ENCODE measurements around the gene SPDYE3.
"Not testable (repeated sequence)": the region's sequence is repeated elsewhere in the genome, so short reads cannot be mapped to it uniquely, and the experiment has no call there.

SPDYE3 gene

DNA sequence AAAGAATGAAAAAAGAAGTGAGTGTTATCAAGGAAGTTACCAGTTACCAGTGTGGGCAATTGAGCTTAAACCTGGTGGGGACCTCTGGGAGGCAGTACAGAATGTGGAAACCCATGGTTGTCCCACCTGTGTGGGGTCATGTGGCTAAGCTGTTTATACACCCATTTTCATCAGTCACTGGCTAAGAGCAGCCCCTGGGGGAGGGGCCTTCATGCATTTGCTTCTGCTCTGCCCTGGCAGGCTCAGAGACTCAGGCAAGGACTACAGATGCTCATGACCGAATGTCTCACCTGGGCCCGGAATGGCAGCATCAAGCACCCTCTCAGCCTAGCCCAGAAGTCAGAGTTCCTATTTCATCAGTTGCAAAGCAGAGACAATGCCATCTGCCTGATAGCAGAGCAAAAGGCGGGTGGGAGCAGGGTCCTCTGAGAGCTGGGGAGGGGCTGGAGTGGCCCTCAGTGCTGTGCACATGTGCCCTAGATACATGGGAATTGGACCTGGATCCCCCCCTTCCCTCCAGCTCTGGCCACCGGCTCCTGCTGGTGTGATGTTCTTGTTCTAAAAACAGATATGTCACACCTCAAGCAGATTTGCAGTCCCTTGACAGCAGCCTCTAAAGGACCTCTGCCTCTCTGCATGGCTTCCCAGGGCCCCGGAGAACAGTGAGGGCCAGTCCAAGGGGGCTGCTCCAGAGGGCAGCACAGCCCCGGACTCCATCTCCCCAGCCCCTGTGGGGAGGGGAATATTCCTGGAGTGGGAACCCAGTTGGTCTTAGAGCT is 20.1 kb upstream of the SPDYE3 start:
- not testable (repeated sequence) for DNase-seq (ENCODE audit: low read depth)

GRCh38 chr7:100288258-100288657 is 19.2 kb upstream of the SPDYE3 start:
- DNase-seq (ENCODE audit: low read depth): not testable (repeated sequence)

- not testable (repeated sequence) for DNase-seq (ENCODE audit: low read depth)
Measured at GRCh38 chr7:100292162-100292561, 15.3 kb upstream of the SPDYE3 start.

- DNase-seq (ENCODE audit: low read depth): not testable (repeated sequence)
Measured at GRCh38 chr7:100295269-100295668, 12.2 kb upstream of the SPDYE3 start.

GRCh38 chr7:100297852-100298631 is 9.5 kb upstream of the SPDYE3 start:
- not testable (repeated sequence) for DNase-seq (ENCODE audit: low read depth)

GRCh38 chr7:100298632-100298895 is 8.9 kb upstream of the SPDYE3 start:
- DNase-seq (ENCODE audit: low read depth): not testable (repeated sequence)

GRCh38 chr7:100304526-100304925 is 3.0 kb upstream of the SPDYE3 start:
- DNase-seq (ENCODE audit: low read depth): not testable (repeated sequence)

- DNase-seq (ENCODE audit: low read depth): not testable (repeated sequence)
Measured at GRCh38 chr7:100318329-100318728, 10.8 kb downstream of the SPDYE3 start.

DNA sequence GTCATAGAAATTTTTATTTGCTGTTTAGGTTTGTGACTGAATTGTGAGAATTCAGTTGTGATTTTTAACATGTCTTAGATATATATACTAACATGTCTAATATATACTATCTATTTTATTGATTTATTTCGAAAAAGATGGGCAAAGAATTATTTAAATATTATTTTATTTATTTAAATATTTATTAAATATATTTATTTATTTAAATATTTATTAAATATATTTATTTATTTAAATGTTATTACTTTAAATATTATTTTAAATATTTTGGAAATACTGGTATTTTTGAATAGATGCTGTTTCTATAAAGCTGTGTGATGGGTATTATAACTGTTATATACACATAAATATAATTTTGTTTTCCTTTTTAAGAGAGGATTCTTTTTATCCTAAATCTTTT is 14.1 kb downstream of the SPDYE3 start:
- not testable (repeated sequence) for DNase-seq (ENCODE audit: low read depth)

DNA sequence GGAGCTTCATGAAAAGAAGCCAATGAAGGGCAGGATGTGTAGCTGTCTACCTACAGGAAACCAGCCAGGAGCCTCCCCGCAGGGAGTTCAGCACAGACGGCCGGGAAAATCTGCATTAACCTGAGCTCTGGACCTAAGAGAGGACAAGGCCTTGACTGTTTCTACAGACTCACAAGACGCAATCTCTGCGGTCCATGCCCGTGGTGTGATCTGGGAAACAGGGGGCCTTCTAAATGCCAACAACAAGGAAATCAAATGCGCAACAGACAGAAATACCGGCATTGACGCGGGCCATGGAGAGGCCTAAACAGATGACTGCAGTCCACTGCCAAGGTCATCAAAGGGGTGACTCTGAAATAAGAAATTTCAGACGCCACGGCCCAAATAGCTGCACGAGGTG is 16.7 kb downstream of the SPDYE3 start:
- not testable (repeated sequence) for DNase-seq (ENCODE audit: low read depth)

GRCh38 chr7:100325671-100326070 is 18.2 kb downstream of the SPDYE3 start:
- not testable (repeated sequence) for DNase-seq (ENCODE audit: low read depth)

- not testable (repeated sequence) for DNase-seq (ENCODE audit: low read depth)
Measured at GRCh38 chr7:100326914-100327313, 19.4 kb downstream of the SPDYE3 start.

- peak; percentile 73 for DNase-seq (ENCODE audit: low read depth)
Measured at GRCh38 chr7:100335566-100336466, 28.3 kb downstream of the SPDYE3 start.

DNA sequence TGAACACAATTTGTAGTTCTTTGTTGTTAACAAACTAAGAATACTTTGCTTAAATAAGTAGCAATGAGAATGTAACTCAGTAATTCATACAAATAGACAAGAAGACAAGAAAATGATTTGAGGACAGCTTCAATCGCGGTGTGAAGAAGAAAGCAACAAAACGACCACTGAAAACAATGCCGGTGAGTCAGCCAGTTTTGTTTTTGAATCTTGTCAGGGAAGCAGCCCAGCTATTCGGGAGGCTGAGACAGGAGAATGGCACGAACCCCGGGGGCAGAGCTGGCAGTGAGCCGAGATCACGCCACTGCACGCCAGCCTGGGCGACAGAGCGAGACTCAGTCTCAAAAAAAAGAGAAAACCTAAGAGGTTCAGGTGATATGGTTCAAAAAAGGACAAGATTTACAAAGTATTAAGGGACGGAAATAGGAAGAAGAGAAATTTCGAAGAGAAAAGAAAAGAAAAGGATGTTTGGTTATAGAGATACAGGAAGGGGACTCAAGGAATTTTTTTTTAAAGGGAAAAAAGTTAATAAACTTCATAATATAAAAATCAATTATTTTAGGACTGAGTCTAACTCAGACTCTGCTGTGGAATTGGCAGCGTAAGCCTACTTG is 30.7 kb downstream of the SPDYE3 start:
- not testable (repeated sequence) for DNase-seq (ENCODE audit: low read depth)

GRCh38 chr7:100341286-100341685 is 33.8 kb downstream of the SPDYE3 start:
- DNase-seq (ENCODE audit: low read depth): not testable (repeated sequence)

DNA sequence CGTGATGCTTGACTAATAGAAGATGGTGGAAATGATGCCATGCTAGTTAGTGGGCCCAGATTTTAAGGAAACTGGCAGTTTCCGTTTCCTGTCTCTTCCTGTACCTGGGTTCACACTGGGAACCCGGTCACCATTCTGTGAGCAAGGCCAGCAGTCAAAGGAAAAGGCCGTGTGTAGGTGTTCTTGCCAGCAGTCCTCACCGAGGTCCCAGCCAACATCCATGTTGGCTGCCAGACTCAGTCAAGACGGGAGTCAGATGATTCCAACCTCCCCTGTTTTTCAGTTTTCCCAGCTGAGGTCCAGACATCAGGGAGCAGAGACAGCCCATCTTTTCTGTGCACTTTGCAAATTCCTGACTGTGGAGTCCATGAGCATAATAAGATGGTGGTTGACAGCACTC is 35.3 kb downstream of the SPDYE3 start:
- no peak for DNase-seq (ENCODE audit: low read depth)

- DNase-seq (ENCODE audit: low read depth): not testable (repeated sequence)
Measured at GRCh38 chr7:100344124-100344559, 36.6 kb downstream of the SPDYE3 start.

DNA sequence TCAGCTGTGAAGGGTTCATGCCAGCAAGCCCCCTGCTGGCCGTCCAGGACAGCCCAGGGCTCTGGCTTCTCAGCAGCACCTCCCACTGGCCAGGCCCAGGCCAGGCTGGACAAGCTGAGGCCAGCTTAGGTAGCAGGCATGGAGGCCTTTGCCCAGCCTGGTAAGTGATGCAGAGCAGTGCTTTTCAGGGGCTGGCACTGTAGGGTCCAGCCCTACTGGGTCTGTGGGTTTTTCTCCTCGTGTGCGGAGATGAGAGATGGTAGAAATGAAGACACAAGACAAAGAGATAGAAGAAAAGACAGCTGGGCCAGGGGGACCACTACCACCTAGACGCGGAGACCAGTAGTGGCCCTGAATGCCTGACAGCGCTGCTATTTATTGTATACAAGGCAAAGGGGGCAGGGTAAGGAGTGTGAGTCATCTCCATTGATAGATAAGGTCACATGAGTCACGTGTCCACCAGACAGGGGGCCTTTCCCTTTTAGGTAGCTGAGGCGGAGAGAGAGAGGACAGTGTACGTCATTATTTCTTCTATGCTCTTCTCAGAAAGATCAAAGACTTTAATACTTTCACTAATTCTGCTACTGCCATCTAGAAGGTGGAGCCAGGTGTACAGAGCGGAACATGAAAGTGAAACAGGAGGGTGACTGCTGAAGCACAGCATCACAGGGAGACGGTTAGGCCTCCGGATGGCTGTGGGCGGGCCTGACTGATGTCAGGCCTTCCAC is 37.2 kb downstream of the SPDYE3 start:
- peak; percentile 72 for DNase-seq (ENCODE audit: low read depth)

DNA sequence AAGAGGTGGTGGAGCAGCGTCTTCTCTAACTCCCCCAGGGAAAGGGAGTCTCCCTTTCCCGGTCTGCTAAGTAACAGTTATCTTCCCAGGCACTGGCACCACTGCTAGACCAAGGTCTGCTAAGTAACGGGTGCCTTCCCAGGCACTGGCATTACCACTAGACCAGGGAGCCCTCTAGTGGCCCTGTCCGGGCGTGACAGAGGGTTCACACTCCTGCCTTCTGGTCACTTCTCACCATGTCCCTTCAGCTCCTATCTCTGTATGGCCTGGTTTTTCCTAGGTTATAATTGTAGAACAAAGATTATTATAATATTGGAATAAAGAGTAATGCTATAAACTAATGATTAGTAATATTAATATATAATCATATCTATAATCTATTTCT is 37.8 kb downstream of the SPDYE3 start:
- peak; percentile 54 for DNase-seq (ENCODE audit: low read depth)

DNA sequence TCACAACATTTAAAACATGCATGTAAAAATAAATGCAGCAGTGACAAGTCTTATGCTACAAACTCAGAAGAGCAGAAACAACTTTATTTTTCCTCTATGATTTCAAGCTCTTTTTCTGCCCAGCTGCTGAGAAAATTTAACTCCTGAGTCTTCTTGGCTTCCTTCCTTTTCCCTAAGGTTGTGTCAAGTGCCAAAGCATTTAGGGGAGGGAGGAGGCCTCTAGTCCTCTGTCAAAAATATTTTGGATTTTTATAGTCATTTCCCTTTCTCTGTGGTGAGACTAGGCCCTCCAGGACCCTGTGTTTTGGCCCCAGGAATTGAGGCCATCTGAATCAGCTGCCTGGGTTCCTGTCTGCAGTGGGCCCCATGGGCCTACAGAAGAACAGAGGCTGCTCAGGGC is 39.4 kb downstream of the SPDYE3 start:
- DNase-seq (ENCODE audit: low read depth): no peak

DNA sequence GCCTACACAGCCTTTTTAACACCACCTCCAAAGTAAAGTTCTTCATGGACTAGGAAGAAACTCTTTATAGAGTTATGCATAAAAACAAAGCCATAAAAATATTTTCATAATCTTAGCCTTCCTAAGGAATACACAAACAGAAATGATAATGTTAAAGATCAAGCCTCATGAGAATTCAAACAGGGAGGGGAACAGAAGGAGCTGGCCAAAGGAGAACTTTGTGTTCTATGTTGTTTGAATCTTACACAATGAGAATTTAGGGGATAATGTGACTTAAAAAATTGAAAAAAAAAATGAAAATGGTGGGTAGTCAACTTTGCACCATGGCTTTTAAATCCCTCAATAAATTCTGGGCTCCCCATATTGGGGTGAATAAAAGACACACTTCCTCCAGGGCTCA is 41.3 kb downstream of the SPDYE3 start:
- no peak for DNase-seq (ENCODE audit: low read depth)

Measured in activated gamma-delta T cell treated with anti-CD3 and anti-CD28 coated beads, Interleukin-2, amount 50 U/mL, for 16 hours (primary cell).